Cardiac fibroblast (primary cell): ENCODE measurements around the gene DEPDC5.
A peak's percentile ranks its signal among the peaks of the same experiment; 100 is the strongest.
"Not testable (repeated sequence)": the region's sequence is repeated elsewhere in the genome, so short reads cannot be mapped to it uniquely, and the experiment has no call there.

Source experiments
- DNase-seq, 2 donors: peaks; one replicate each; pipeline versions ENCODE4 v3.0.0 to v3.0.0-alpha.2; 2010; ENCODE audit warnings: low read depth in 2 of 2
- H3K4me3 ChIP-seq, 2 donors: replicated peaks in 1 of 2; 1 replicate in 1 of 2; 2 replicates in 1 of 2; pipeline ENCODE4 v1.5.1; 2011; ENCODE audit warnings: low read depth in 2 of 2, low read length in 2 of 2, mild to moderate bottlenecking in 2 of 2, moderate library complexity in 1 of 2
- CTCF ChIP-seq: IDR thresholded peaks from one replicate; pipeline ENCODE4 v1.5.1; 2011; ENCODE audit warnings: low read depth, mild to moderate bottlenecking, low read length, inconsistent platforms

DEPDC5 gene

GRCh38 chr22:31753634-31754501 is at the start of gene DEPDC5:
TSS of gene DEPDC5 (plus strand) at chr22:31754019. CDS start at chr22:31754922, 903 bp downstream.
- peak; percentile 92 to 95 for DNase-seq
- TF ChIP-seq CTCF = no peak
- H3K4me3 ChIP-seq = peak within 1 kb of the TSS; percentile 87 to 97

GRCh38 chr22:31707519-31707918 is 46.3 kb upstream of the DEPDC5 start:
- no peak for DNase-seq
- H3K4me3 ChIP-seq = no peak overlapping the region
- no peak for TF ChIP-seq CTCF

GRCh38 chr22:31711226-31711625 is 42.6 kb upstream of the DEPDC5 start:
- H3K4me3 ChIP-seq = not testable (repeated sequence)
- peak; percentile 14 to 39 for DNase-seq

- DNase-seq = peak in 1 of 2 donors; percentile 52
- no peak for TF ChIP-seq CTCF
- H3K4me3 ChIP-seq = no peak overlapping the region
These were observed 38.6 kb upstream of the DEPDC5 start for GRCh38 chr22:31715147-31715778.

- no peak for DNase-seq
- TF ChIP-seq CTCF = no peak
- H3K4me3 ChIP-seq = no peak overlapping the region
These were observed 33.9 kb upstream of the DEPDC5 start for GRCh38 chr22:31719850-31720471.

- no peak for TF ChIP-seq CTCF
- no peak overlapping the region for H3K4me3 ChIP-seq
- no peak for DNase-seq
These were observed 30.1 kb upstream of the DEPDC5 start for GRCh38 chr22:31723723-31724122.

GRCh38 chr22:31726692-31727091 is 27.1 kb upstream of the DEPDC5 start:
- no peak for DNase-seq
- no peak for TF ChIP-seq CTCF
- no peak overlapping the region for H3K4me3 ChIP-seq
